Uterus (tissue), 4 donors: ENCODE results near the gene HMCN1. TPM values are rescaled to one million over a fixed set of nuclear protein-coding genes. Genes with fewer than 3 reads are reported as not detected.

Experiments used
- DNase-seq, 2 donors: peaks; one replicate each; pipeline ENCODE4 v3.0.0-alpha.2; 2019 to 2020
- H3K27ac ChIP-seq, 2 donors: fragments of 200-600 bp; sonication (generic); 1 replicate in 1 of 2; 2 replicates in 1 of 2; pipeline ENCODE4 v1.5.1; 2016 to 2018
- H3K27me3 ChIP-seq, 2 donors: fragments of 200-600 bp; sonication (generic); one replicate each; pipeline ENCODE4 v1.5.1; 2018 to 2019; ENCODE audit warnings: control low read depth in 1 of 2
- H3K36me3 ChIP-seq, 2 donors: fragments of 200-600 bp; sonication (generic); one replicate each; pipeline ENCODE4 v1.5.1; 2019; ENCODE audit warnings: control low read depth in 1 of 2
- H3K4me1 ChIP-seq, 2 donors: fragments of 200-600 bp; sonication (generic); one replicate each; pipeline ENCODE4 v1.5.1; 2018 to 2019; ENCODE audit warnings: control low read depth in 1 of 2
- H3K4me3 ChIP-seq, 2 donors: fragments of 200-600 bp; sonication (generic); 1 replicate in 1 of 2; 2 replicates in 1 of 2; pipeline ENCODE4 v1.5.1; 2018 to 2019; ENCODE audit warnings: mild to moderate bottlenecking in 1 of 2
- H3K9me3 ChIP-seq, 2 donors: fragments of 200-600 bp; sonication (generic); one replicate each; pipeline ENCODE4 v1.5.1; 2019; ENCODE audit warnings: control low read depth in 1 of 2
- POLR2A ChIP-seq, 2 donors: fragments of 450-650 bp; IDR thresholded peaks; one replicate each; pipeline ENCODE4 v1.6.1; 2016; ENCODE audit warnings: antibody characterized with exemption in 2 of 2, mild to moderate bottlenecking in 1 of 2, moderate library complexity in 1 of 2
- intact Hi-C: fragments of 100-400 bp; cut with DNase I; formaldehyde crosslinking; loops from one replicate; pipeline ENCODE4 v1.15.1; 2023; ENCODE audit warnings: low total_unique reads
- total RNA-seq, 4 donors: library from RNA; depleted of rRNA in 3 of 4; stranded (reverse); fragments of >200 nt in 3 of 4; gene quantifications; one replicate each; pipeline versions ENCODE4 v1.1.0 to v1.2.4, GENCODE V29; 2014 to 2023
- TF ChIP-seq, protein P1 (sequence below), 4 experiments: fragments of 200-600 bp in 2 of 4; fragments of 450-650 bp in 2 of 4; sonication (generic) in 2 of 4; IDR thresholded peaks; one replicate each; pipeline ENCODE4 v1.5.1; 2016 to 2019; ENCODE audit warnings: antibody characterized with exemption in 4 of 4, mild to moderate bottlenecking in 2 of 4, moderate library complexity in 1 of 4
- donor health status: DM: yes; HTN: yes; CAD: no.

The HMCN1 gene
- total RNA-seq, 4 donors from 2014 or later: 0.59 to 92.9 (median 5.1) TPM

DNA sequence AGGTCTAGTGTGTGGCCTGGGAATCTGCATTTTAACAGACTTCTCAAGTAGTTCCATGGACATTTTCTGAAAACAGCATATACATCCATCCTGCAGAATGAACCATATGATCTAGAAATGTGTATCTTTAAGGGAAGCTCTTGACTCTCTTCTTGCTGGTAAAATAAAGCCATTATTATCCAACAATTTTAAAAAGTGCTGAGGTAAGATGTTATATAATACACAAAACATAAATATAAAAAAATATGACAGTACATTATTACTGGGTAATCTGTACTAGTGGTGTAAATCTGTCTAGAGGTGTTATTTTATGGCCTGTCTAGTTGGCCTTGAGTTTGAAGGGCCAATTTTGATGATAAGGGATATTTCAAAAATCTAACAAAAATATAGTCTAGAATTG, 201.2 kb downstream of the HMCN1 start:
- Histone ChIP-seq H3K27me3 (no peaks in the 10 kb centered on the region), H3K4me3 (no peak overlapping the region), H3K36me3 (no peaks in the 10 kb centered on the region), H3K9me3 (no peaks in the 10 kb centered on the region), H3K4me1 (no peaks in the 10 kb centered on the region), H3K27ac (no peak overlapping the region)
- TF ChIP-seq POLR2A (IDR thresholded peaks at IDR 0.05): no peak
- TF ChIP-seq, protein P1, sequence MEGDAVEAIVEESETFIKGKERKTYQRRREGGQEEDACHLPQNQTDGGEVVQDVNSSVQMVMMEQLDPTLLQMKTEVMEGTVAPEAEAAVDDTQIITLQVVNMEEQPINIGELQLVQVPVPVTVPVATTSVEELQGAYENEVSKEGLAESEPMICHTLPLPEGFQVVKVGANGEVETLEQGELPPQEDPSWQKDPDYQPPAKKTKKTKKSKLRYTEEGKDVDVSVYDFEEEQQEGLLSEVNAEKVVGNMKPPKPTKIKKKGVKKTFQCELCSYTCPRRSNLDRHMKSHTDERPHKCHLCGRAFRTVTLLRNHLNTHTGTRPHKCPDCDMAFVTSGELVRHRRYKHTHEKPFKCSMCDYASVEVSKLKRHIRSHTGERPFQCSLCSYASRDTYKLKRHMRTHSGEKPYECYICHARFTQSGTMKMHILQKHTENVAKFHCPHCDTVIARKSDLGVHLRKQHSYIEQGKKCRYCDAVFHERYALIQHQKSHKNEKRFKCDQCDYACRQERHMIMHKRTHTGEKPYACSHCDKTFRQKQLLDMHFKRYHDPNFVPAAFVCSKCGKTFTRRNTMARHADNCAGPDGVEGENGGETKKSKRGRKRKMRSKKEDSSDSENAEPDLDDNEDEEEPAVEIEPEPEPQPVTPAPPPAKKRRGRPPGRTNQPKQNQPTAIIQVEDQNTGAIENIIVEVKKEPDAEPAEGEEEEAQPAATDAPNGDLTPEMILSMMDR (IDR thresholded peaks at IDR 0.05): no peak
- intact Hi-C loops: no loop called here
- no peak for DNase-seq

DNA sequence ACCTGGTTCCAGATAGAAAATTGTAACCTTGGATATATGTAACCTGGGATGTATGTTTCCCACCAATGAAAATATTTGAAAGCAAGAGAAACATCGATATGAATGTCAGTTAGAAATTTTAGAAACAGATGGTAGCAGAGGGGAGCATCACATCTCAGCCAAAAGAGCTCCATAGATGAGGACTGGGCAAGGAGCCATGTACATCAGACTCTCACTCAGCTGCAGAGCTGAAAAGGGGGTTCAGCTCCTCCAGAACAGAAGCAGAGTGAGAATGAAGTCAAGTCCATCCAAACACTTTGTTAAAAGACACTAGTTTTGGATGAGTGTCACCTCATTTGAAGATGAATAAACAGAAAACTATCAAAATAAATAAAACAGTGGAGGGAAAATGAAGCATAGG, 202.4 kb downstream of the HMCN1 start:
- H3K36me3 ChIP-seq: no peaks in the 10 kb centered on the region
- no peaks in the 10 kb centered on the region for H3K27me3 ChIP-seq
- intact Hi-C loops: no loop called here
- no peak overlapping the region for H3K4me3 ChIP-seq
- no peaks in the 10 kb centered on the region for H3K4me1 ChIP-seq
- H3K27ac ChIP-seq: no peak overlapping the region
- no peak for DNase-seq
- no peak for TF ChIP-seq POLR2A (IDR thresholded peaks at IDR 0.05)
- H3K9me3 ChIP-seq: no peaks in the 10 kb centered on the region

DNA sequence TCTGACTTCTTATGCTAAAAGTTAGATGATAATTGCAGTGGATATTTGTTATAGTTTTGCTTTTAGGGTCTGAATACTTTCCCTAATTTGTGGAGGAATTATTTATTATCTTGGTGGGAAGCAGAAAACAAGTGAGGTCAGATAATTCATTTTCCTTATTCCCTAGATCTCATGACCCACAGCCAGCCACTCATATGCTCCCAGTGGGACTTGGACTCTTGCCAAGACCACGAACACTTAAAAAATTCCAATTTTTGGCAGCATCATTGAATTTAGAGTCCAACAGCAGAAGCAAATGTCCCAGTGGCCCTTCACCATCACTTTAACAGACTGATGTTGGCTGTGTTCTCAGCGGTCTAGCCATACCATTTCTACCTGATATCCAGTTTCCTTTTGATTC, 204.2 kb downstream of the HMCN1 start:
- Histone ChIP-seq H3K4me1 (no peaks in the 10 kb centered on the region), H3K9me3 (no peaks in the 10 kb centered on the region), H3K36me3 (no peaks in the 10 kb centered on the region), H3K4me3 (no peak overlapping the region), H3K27me3 (no peaks in the 10 kb centered on the region), H3K27ac (no peak overlapping the region)
- intact Hi-C loops: no loop called here
- TF ChIP-seq, protein P1 (IDR thresholded peaks at IDR 0.05): no peak
- TF ChIP-seq POLR2A (IDR thresholded peaks at IDR 0.05): no peak
- DNase-seq: no peak

DNA sequence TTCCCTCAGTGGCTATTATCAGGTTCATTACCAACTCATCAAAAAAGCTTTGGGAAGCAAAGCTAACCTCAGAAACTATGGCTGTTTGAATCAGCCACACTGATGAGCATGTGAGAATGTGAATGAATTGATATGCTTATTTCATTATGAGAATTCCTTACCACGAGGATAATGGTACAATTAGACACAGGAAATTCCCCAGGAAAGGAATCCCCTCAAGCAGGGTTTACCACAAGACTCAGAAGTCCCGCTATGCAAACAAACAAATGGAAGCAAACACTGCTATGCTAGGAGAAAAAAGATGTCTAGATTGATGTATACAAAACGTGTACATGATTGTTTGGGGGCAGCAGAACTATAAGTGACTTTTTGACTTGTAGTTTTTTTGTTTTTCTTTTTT, 205.0 kb downstream of the HMCN1 start:
- no peak overlapping the region for H3K4me3 ChIP-seq
- H3K4me1 ChIP-seq: no peaks in the 10 kb centered on the region
- DNase-seq: no peak
- TF ChIP-seq, protein P1 (IDR thresholded peaks at IDR 0.05): no peak
- TF ChIP-seq POLR2A (IDR thresholded peaks at IDR 0.05): no peak
- H3K27ac ChIP-seq: no peak overlapping the region
- intact Hi-C loops: no loop called here
- no peaks in the 10 kb centered on the region for H3K27me3 ChIP-seq
- no peaks in the 10 kb centered on the region for H3K36me3 ChIP-seq
- no peaks in the 10 kb centered on the region for H3K9me3 ChIP-seq

DNA sequence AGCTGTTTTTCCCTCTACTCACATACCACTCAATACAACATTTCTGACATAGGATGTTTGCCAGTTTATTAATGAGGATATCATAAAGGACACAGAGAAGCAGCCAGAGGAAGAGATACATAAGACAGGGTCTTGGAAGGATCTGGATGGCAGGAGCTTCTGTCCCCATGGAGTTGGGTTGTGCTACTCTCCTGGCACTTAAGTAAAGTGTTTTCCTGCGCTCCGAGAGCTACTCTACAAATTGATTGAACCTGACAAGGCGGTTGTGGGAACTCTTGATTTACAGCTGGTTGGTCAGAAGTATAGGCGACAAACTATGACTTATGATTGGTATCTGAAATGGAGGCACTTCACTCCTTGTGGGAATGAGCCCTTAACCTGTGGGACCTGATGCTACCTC, 208.8 kb downstream of the HMCN1 start:
- H3K9me3 ChIP-seq: no peaks in the 10 kb centered on the region
- TF ChIP-seq POLR2A (IDR thresholded peaks at IDR 0.05): no peak
- H3K27ac ChIP-seq: no peak overlapping the region
- H3K36me3 ChIP-seq: no peaks in the 10 kb centered on the region
- H3K4me1 ChIP-seq: no peaks in the 10 kb centered on the region
- intact Hi-C loops: no loop called here
- no peak for DNase-seq
- no peaks in the 10 kb centered on the region for H3K27me3 ChIP-seq
- H3K4me3 ChIP-seq: no peak overlapping the region

DNA sequence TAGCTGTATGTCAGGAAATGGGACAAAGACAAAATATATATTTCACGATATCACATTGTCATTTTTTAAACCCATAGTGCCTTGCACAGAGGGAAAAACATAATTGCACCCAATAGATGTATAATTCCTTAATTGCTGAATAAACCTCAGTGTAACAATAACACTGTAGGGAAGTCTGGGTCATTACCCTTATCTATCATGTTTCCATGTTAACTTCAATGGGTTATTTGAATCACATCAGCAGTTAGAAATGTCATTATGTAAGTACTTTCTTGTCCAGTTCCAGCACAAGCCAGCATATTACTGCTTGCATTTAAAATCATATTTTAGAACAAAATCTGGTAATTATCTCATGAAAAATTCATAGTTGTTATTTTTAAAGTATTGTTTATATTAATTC, 222.7 kb downstream of the HMCN1 start:
- no peak overlapping the region for H3K27ac ChIP-seq
- no peaks in the 10 kb centered on the region for H3K9me3 ChIP-seq
- TF ChIP-seq POLR2A (IDR thresholded peaks at IDR 0.05): no peak
- TF ChIP-seq, protein P1 (IDR thresholded peaks at IDR 0.05): no peak
- no peaks in the 10 kb centered on the region for H3K36me3 ChIP-seq
- H3K4me1 ChIP-seq: no peaks in the 10 kb centered on the region
- intact Hi-C loops: no loop called here
- H3K27me3 ChIP-seq: no peaks in the 10 kb centered on the region
- DNase-seq: no peak
- no peak overlapping the region for H3K4me3 ChIP-seq
